ENCODE results near the gene CDC73. TPM values are rescaled to one million over a fixed set of nuclear protein-coding genes. Genes with fewer than 3 reads are reported as not detected.

Gene CDC73
- total and polyA plus RNA-seq, 2 of the 13 experiments (the other 11 are each of a cell fraction or from before 2014, with no cell fraction given) = 20.2 to 26.3 TPM

DNA sequence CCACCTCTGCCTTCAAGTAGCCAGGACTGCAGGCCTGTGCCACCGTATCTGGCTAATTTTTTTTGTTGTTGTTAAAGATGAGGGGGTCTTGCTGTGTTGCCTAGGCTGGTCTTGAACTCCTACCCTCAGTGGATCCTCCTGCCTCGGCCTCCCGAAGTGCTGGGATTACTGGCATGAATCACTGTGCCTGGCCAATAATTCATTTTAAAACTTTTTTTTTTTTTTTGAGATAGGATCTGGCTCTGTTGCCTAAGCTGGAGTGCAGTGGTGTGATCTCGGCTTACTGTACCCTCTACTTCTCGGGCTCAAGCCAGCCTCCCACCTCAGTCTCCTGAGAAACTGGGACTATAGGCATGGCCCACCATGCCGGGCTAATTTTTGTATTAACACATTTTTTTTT lies 3.5 kb downstream of the CDC73 start:
- Histone ChIP-seq H3K9ac (ENCODE audit: insufficient read depth, low read depth, low read length) (no peak overlapping the region), H3K79me2 (ENCODE audit: insufficient read depth, low read length) (peaks cover 59% of the 10 kb centered on the region), H2AFZ (ENCODE audit: low read length) (no peak overlapping the region), H4K20me1 (ENCODE audit: insufficient read depth, low read length) (peaks cover 14% of the 10 kb centered on the region), H3K4me2 (ENCODE audit: low read depth, low read length) (no peak overlapping the region), H3K9me3 (ENCODE audit: low read length) (no peaks in the 10 kb centered on the region), H3K4me3 (replicated peaks in 1 of 3; ENCODE audit: insufficient read depth in 1 of 3, low read depth in 2 of 3, low read length in 3 of 3) (no peak overlapping the region), H3K27ac (ENCODE audit: extremely low read length, insufficient read depth, low read length) (no peak overlapping the region), H3K27me3 (ENCODE audit: control insufficient read depth in 1 of 2, insufficient read depth in 2 of 2, low read length in 2 of 2) (no peaks in the 10 kb centered on the region; a peak in 2 of 5 replicates), H3K4me1 (ENCODE audit: insufficient read depth, low read length) (peaks cover 32% of the 10 kb centered on the region), H3K36me3 (replicated peaks in 1 of 2; ENCODE audit: control insufficient read depth in 1 of 2, insufficient read depth in 2 of 2, low read length in 2 of 2) (peaks cover 1 to 18% of the 10 kb centered on the region in 2 experiments; a peak in 3 of 5 replicates)
- POLR2A ChIA-PET = interaction anchor here (0.8 kb wide), 1 partner anchor 10 kb away, joined by 3 read pairs; no protein-coding TSS in a partner anchor
- CTCF ChIA-PET (ENCODE audit: low intra/inter-chr PET ratio, low total read pairs) = no interaction called here
- intact Hi-C loops (cut with micrococcal nuclease; ENCODE audit: unreplicated experiment) (no loop called here), in situ Hi-C loops (cut with HindIII; ENCODE audit: extremely low pct_ligation_motif_present, low pct_unique_long_range_greater_than_20kb) (loop anchor here (10.0 kb wide), 1 partner anchor 321 kb away; the partner anchor contains the start of gene RGS2)
- ATAC-seq (no peak), FAIRE-seq (no peak), DNase-seq (ENCODE audit: low spot score) (no peak)
- no TSS peak for BruUV-seq (replicated peaks)
- TF ChIP-seq, protein P1, sequence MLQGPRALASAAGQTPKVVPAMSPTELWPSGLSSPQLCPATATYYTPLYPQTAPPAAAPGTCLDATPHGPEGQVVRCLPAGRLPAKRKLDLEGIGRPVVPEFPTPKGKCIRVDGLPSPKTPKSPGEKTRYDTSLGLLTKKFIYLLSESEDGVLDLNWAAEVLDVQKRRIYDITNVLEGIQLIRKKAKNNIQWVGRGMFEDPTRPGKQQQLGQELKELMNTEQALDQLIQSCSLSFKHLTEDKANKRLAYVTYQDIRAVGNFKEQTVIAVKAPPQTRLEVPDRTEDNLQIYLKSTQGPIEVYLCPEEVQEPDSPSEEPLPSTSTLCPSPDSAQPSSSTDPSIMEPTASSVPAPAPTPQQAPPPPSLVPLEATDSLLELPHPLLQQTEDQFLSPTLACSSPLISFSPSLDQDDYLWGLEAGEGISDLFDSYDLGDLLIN (CRISPR knock-in tag; IDR thresholded peaks at IDR 0.05; ENCODE audit: borderline replicate concordance) = no peak
- TF ChIP-seq ZNF335 (CRISPR knock-in tag; IDR thresholded peaks at IDR 0.05) = no peak
- TF ChIP-seq FOXA1 (IDR thresholded peaks at IDR 0.05) = no peak
- TF ChIP-seq FOXA1 (CRISPR knock-in tag; IDR thresholded peaks at IDR 0.05) = no peak
- no peak for TF ChIP-seq KLF13 (CRISPR knock-in tag; IDR thresholded peaks at IDR 0.05)
- 98% methylated on average over 6 of the region's 6 CpGs for WGBS (ENCODE audit: low lambda C conversion rate)

DNA sequence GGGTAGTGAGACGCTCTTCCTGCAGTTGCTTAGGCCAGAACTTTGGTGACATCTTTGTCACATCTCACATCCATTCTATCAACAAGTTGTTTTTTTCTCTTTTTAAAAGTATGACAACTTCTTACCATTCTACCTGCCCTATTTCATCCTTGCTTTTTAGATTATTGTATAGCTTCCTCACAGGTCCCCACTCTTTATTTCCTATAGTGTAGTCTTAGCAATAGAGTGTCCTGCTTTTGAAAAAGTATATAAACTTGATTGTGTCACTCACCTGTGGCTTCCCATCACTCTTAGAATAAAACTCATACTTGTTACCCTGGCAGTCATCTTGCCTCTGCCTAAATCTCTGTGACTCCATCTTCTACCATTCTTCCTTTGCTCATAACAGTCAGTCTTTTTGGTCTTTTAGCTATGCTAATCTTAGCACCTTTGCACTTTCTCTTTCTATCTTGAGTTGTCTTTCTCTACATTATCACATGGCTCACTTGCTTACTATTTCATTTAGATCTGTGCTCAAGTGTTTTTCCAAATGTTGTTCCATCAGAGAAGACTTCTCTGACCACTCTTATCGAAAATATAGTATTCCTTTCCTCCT lies 9.5 kb downstream of the CDC73 start:
- no peak for ATAC-seq
- FAIRE-seq = no peak
- in situ Hi-C loops (cut with HindIII; ENCODE audit: extremely low pct_ligation_motif_present, low pct_unique_long_range_greater_than_20kb) (no loop called here), intact Hi-C loops (cut with micrococcal nuclease; ENCODE audit: unreplicated experiment) (no loop called here)
- no peaks in the 10 kb centered on the region for H3K9me3 ChIP-seq (ENCODE audit: low read length)
- H3K4me2 ChIP-seq (ENCODE audit: low read depth, low read length) = no peak overlapping the region
- CTCF ChIA-PET (ENCODE audit: low intra/inter-chr PET ratio, low total read pairs) = no interaction called here
- BruUV-seq (replicated peaks) = no TSS peak
- no peaks in the 10 kb centered on the region for H3K4me1 ChIP-seq (ENCODE audit: insufficient read depth, low read length)
- H3K9ac ChIP-seq (ENCODE audit: insufficient read depth, low read depth, low read length) = no peak overlapping the region
- H3K79me2 ChIP-seq (ENCODE audit: insufficient read depth, low read length) = peaks cover 27% of the 10 kb centered on the region
- H3K27ac ChIP-seq (ENCODE audit: extremely low read length, insufficient read depth, low read length) = no peak overlapping the region
- no peaks in the 10 kb centered on the region; a peak in 1 of 5 replicates for H3K27me3 ChIP-seq (ENCODE audit: control insufficient read depth in 1 of 2, insufficient read depth in 2 of 2, low read length in 2 of 2)
- no peak for DNase-seq (ENCODE audit: low spot score)
- no peak overlapping the region for H3K4me3 ChIP-seq (replicated peaks in 1 of 3; ENCODE audit: insufficient read depth in 1 of 3, low read depth in 2 of 3, low read length in 3 of 3)
- H3K36me3 ChIP-seq (replicated peaks in 1 of 2; ENCODE audit: control insufficient read depth in 1 of 2, insufficient read depth in 2 of 2, low read length in 2 of 2) = peaks cover 6 to 48% of the 10 kb centered on the region in 2 experiments
- POLR2A ChIA-PET = no interaction called here
- 100% methylated on average over 2 of the region's 2 CpGs for WGBS (ENCODE audit: low lambda C conversion rate)
- H4K20me1 ChIP-seq (ENCODE audit: insufficient read depth, low read length) = no peaks in the 10 kb centered on the region
- no peak overlapping the region for H2AFZ ChIP-seq (ENCODE audit: low read length)
- TF ChIP-seq SMARCE1 (IDR thresholded peaks at IDR 0.05; ENCODE audit: borderline replicate concordance) (no peak), SSRP1 (CRISPR knock-in tag; IDR thresholded peaks at IDR 0.05) (no peak), ZNF496 (CRISPR knock-in tag; IDR thresholded peaks at IDR 0.05; ENCODE audit: insufficient replicate concordance) (no peak), SALL2 (CRISPR knock-in tag; IDR thresholded peaks at IDR 0.05) (no peak), ZNF354B (CRISPR knock-in tag; IDR thresholded peaks at IDR 0.05) (no peak), TCF7 (IDR thresholded peaks at IDR 0.05; ENCODE audit: low read depth) (no peak), KAT7 (CRISPR knock-in tag; IDR thresholded peaks at IDR 0.05; ENCODE audit: borderline replicate concordance) (no peak), MEIS1 (CRISPR knock-in tag; IDR thresholded peaks at IDR 0.05; ENCODE audit: borderline replicate concordance) (no peak)
- TF ChIP-seq, protein P2, sequence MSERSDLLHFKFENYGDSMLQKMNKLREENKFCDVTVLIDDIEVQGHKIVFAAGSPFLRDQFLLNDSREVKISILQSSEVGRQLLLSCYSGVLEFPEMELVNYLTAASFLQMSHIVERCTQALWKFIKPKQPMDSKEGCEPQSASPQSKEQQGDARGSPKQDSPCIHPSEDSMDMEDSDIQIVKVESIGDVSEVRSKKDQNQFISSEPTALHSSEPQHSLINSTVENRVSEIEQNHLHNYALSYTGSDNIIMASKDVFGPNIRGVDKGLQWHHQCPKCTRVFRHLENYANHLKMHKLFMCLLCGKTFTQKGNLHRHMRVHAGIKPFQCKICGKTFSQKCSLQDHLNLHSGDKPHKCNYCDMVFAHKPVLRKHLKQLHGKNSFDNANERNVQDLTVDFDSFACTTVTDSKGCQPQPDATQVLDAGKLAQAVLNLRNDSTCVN (CRISPR knock-in tag; IDR thresholded peaks at IDR 0.05; ENCODE audit: borderline replicate concordance) = no peak

Measured in HepG2 (cell line).